HK-2 (cell line): ENCODE results near the gene RDH11.
A peak's percentile ranks its signal among the peaks of the same experiment; 100 is the strongest.
"Not testable (repeated sequence)": the region's sequence is repeated elsewhere in the genome, so short reads cannot be mapped to it uniquely, and the experiment has no call there.

Experiments
- DNase-seq: peaks from one replicate; pipeline ENCODE4 v3.0.0-alpha.2; 2018; ENCODE audit not compliant: unreplicated experiment

RDH11 gene

DNA sequence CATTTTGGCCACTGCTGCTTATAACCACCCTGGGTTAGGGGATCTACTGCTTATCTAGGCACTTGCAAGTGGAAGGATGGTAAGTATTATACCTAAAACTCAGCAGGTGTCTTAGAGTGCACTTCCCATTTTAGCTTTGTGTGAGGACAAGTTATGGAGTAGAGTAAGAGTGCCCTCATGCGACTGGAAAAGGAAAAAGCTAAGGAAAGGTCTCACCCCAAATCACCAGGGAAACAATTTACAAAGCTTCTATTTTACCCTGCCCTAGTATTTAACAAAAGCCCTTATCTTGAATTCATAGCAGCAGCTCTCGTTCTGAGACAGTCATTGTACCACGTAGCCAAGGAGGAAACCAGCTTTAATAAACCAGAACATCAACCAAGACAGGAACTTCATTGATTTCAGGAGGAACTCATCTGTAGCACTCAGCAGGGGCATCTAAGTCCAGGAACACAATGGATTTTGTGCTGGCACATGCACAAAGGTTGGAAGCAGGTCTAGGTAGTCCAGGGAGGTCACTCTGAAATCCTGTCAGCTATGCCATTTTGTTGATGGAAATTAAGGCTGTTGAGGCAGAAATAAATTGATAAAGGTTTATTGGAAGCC, 9.0 kb upstream of the RDH11 start:
- DNase-seq: no peak

DNA sequence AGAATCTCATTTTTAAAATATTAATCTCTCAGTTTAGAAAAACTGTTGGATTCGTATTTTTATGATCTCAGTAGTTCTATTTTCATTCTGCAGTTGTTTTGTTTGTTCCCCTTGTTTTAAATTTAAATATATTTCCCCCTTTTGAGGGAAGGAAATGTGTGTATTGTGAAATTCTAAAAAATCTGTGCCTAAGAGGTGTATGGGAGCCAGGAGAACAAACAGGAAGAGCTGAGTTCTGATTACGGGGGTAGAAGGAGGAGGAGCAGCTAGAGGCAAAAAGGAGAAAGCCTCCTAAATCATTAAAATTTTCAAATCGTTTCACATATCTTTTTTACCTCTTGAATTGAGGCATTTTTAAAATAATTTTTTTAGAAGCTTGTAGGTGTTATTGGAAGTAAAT, 8.4 kb upstream of the RDH11 start:
- no peak for DNase-seq

DNA sequence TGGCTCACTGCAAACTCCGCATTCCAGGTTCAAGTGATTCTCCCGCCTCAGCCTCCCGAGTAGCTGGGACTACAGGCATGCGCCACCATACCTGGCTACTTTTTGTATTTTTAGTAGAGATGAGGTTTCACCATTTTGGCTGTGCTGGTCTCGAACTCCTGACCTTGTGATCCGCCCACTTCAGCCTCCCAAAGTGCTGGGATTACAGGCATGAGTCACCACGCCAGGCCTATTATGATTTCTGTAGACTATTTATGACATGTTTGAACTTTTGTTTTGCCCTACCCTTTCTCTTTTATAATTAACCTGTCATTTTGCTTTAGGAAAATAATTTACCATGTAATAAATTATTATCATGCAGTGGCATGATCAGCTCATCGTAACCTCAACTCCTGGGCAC, 5.9 kb upstream of the RDH11 start, which contains the start of gene RDH12:
Gene RDH12 (plus strand): TSS at position 395 of the 400 bp plus-strand sequence. CDS start 20,757 bp downstream, outside the sequence.
- not testable (repeated sequence) for DNase-seq

DNA sequence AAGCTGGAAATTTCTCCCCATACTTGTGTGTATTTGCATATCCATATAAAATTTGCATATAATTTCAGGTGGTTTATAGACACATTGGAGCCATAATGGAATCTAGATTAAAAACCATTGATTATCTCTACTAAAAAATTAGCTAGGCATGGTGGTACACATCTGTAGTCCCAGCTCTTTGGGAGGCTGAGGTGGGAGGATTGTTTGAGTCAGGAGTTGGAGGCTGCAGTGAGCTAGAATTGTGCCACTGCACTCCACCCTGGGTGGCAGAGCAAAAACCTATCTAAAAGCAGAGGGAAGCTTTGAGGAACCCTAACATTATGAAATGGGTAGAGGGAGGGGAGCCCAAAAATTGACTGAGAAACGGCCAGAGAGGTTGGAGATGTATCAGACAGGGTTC, 2.6 kb upstream of the RDH11 start:
- DNase-seq: no peak

DNA sequence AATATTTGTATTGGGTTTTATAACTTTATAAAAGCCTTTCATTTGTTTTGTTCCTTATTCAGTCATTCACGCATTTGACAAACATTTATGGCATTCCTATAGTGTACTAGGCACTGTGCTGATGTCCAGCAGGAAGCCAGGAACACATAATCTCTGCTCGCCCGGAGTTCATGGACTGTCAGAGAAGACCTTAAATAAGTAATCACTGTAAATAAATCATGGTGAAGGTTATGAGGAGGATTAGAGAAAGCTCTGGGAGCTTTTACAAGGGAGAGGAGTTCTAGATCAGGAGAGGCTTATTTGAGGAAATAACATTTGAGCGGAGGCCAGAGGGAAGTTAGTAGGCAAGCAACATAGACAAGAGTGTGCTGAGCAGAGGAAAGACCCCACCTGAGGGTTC, 1.4 kb upstream of the RDH11 start:
- no peak for DNase-seq

DNA sequence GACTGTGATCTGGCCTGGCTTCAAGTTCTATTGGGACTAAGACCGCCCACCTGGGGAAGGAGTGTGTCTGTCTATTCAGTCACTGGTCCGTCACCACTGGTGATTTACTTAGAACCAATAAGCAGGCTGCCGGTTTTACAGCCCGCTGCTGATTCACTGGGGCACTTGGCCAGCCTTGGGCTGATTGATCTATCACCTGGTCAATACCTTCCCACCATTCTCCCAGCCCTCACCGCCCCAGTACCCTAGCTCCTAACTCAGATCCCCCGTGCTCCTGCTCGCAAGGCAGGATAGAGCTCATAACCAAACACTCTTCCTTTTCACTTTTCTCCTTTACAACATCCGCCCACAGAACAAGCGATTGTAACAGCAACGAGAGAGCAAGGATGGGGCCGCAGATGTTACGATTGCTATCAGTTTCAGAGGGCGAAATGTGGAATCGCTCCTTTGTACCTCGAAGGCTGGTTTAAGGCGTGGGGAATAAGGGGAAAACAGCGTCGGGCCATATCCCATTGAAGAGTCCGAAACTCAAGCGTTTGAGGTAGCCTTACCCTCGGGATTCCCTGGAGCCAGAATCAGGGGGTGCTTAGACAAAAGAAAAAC, 672 bp downstream of the RDH11 start:
- DNase-seq: peak; percentile 84

DNA sequence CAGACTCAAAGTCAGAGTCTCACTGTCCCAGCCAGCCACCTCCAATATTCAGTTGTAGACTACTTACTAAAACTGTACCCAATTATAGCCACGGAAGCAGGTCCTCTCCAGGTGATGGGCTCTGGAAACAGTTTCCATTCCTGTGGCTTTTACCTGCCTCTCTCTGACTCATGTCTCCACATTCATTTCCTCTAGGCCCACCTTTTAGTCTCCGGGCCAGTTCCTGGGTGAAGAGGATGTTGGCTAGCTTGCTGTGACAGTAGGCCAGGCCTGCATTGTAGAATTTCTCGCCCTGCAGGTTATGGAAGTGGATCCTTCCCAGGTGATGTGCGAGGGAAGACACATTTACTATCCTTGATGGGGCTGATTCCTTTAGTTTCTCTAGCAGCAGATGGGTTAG, 5.6 kb downstream of the RDH11 start:
- DNase-seq: no peak

DNA sequence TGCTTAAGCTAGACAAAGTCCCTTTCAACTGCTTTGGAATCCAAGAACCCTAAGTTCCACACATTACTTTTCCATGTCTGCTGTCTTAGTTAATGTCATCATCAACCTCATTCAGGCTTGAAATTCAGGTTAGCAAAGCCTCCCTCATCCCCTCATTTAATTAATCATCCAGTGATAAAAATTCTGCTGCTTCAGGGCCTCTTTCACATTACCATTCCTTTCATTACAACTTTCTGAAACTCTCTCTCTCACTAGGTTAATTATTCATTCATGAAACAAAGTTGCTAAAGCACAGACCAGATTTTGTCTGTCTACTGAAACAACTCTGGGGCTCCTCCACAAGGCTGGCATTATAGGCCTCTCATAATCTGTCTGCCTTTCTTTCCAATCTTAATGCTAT, 11.7 kb downstream of the RDH11 start:
- DNase-seq: no peak

DNA sequence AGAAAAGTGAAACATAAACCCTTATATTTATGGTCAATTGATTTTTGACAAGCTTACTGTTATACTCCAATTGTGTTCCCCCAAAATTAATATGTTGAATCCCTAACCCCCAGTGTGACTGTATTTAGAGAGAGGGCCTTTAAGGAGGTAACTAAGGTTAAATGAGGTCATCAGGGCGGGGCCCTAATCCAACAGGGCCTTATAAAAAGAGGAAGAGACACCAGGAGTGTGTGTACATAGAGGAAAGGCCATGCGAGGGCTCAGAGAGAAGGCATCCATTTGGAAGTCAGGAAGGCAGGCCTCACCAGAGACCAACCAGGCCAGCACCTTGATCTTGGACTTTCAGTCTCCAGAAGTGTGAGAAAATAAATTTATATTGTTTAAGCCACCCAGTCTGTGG, 14.6 kb downstream of the RDH11 start:
- no peak for DNase-seq

DNA sequence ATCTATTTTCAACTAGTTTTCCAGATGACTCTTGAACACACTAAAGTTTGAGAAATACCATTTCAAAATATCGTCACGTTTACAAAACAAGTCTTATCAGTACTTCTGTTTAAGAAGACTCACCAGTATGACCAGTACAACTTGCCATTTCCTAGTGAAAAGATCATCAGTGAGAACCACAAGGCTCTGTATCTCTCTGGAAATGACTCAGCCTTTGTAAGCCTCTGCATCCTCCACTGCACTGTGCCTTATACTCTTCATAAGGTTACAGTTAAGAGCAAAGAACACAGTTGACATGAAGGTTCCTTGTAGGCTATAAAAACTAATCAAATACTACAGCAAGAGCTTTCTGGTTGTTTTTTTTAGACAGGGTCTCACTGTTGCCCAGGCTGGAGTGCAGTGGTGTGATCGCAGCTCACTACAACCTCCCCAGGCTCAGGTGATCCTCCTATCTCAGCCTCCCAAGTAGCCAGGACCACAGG, 15.4 kb downstream of the RDH11 start:
- no peak for DNase-seq

DNA sequence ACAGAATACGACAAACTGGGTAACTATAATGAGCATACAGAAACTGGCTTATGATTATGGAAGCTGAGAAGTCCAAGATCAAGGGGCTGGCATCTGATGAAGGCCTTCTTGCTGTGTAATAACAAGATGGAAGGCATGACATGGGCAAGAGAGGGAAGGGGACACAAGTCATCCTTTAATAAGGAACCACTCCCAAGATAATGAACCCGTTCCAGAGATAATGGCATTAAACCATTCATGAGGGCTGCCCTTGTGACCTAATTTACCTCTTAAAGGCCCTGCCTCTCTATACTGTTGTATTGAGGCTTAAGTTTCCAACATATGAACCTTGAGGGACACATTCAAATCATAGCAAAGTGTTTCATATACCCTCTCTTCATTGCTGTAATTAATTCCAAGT, 16.6 kb downstream of the RDH11 start:
- no peak for DNase-seq

DNA sequence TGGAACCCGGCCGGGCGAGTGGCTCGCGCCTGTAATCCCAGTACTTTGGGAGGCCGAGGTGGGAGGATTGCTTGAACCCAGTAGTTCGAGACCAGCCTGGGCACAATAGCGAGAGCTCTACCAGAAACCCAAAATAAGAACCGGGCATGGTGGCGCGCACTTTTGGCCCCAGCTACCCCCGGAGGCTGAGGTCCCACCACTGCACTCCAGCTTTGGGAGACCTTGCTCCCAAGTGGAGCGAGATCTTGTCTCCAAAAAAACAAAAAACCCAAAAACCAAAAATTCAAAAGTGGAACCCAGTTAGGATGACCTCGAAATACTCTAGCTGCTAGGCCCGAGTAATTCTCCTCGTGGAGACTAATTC, 20.4 kb downstream of the RDH11 start:
- peak; percentile 5 for DNase-seq

DNA sequence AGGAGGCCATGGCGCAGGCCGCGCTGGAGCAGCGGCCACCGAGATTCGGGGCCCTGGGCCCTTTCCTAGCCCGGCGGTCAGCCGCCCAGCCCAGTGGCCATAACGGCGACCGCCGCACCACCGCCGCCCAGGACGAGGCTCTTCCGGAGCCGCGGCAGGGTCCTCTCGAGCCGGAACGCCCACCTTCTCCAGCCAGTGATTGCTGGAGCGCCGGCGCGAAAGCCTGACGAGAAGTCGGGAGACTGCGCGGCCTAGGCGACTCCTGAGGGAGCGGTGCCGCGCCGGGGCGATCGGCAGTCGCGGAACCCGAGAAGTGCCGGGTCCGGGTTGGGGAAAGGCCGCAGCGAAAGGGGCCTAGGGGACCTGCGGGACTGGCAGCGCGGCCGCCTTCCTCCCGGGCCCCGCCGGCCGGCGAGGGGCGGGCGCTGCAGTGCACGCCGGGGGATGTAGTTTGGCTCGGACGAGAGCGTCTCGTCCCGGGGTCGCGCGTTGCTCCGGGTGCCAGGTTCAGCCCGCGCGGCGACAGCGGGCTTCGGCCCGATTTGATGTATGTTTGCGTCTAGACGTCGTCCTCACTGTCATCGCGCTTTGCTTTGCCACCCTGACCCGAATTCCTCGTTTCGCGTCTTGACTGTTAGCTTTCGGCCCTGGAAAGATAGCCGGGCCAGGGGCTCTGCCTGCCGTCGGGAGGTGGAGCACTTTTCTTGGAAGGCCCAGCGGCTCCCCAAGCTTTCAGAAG, 20.9 kb downstream of the RDH11 start, which contains the start of gene VTI1B:
Gene VTI1B (minus strand): TSS at position 153 of the 739 bp plus-strand sequence. CDS start 143 bp downstream, at position 10.
- DNase-seq: peak; percentile 80

DNA sequence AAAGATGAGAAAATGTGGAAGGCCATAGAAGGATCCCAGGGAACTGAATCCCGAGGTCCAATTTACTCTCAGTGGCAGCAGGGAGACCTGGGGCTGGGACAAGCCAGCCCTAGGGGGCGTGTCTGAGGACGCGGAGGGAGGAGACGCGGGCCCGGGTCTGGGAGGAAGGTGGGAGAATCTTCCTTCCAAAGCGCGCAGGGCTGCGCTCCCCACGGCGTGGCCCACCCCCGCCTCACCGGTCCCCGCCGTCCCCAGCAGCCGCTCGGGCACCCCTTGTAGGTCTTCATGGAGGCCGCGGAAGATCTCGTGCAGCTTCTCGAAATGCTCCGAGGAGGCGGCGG, 21.5 kb downstream of the RDH11 start:
- peak; percentile 72 for DNase-seq

DNA sequence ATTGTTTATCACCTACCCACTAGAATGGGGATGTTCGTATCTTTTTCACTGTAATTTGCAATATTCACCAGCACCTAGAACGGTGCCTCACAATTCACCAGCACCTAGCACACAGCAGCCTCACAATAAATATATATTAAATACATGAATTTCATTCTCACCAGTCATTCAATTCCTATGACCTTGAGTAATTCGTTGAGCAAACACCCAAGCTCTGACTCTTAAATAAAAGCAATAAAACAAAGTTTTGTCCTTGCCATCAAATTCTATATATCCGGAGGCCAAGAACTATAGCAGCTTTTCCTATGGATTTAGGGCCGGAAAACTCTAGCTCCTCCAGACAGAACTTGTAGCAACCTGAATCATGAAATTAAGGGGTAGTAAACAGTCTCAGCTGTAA, 22.1 kb downstream of the RDH11 start:
- no peak for DNase-seq

DNA sequence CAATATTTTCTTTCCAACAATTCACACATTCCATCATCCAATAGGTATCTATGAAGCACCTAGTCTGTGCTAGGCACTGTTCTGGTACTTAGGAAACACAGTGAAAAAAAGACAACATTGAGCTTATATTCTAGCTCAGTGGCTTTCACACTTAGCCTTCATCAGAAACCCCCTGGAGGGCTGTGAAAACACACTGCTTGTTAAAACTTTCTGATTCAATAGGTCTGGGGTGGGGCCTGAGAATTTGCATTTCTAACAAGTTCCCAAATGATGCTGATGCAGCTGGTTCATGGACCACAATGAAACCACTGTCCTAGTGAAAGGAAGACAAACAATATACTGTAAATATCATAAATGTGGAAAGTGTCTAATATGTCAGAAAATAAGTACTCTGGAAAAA, 27.0 kb downstream of the RDH11 start:
- no peak for DNase-seq

DNA sequence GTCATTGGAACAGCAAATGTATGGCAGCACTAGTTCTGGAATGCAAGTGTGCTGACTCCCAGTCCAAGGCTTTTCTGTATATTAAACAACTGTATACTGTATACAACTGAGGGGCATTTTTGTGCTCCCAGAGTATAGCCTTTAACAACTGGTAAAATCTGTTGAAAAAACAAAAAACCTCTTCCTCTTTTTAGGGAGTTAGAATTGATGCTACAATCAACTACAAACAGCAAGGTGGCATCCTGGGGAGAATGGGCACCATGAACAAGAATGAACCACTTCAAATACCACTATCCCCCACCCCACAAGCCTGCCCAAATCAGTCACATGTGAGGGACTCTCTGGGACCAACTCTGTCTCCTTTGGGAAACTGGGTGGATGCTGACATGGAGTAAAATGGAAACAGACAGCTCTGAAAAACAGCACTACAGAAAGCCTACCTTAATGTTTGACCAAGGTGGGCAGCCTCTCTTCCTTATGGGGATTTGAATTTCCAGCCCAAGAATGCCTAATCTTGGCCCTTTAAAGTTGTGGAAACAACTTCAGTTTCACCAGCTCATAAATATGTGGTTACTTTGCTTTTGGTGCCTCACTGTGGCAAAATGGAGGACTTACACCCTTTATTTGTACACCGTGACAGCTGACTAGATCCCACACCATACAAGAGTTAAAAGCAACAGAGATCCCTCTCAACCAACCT, 28.7 kb downstream of the RDH11 start:
- no peak for DNase-seq

DNA sequence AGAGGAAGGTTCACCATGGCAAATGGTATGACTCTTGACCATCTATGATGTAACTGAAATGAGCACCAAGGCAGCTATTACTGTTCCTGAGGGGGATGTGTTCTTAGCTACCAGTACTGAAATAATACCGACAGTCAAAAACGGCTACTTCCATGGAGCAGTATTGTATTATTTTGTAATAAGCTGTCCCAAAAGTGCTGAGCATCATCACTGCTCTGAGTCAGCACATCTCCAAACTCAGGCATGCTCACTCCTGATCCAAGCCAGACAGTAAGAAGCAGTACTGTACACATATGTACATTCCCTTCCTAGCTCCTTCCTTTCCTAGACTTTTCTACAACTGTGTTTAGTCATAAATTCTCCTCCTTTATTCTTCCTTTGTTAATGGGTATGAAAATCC, 29.7 kb downstream of the RDH11 start:
- DNase-seq: no peak

DNA sequence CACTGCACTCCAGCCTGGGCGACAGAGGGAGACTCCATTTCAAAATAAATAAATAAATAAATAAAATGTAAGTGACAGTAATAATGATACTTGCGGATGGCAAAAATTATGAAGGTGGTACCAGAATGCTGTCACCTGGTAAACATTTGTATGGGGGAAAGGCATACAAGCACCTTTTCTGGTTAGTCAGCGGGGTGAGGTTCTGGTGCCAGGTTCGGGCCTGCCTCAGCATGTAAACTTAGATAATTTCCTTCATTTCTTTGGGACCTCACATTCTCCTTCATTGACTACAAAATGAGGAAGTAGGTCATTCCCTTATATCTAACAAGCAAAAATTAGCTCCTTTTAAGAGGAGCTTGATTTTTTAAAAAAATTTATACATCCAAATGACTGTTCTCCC, 31.9 kb downstream of the RDH11 start:
- no peak for DNase-seq

DNA sequence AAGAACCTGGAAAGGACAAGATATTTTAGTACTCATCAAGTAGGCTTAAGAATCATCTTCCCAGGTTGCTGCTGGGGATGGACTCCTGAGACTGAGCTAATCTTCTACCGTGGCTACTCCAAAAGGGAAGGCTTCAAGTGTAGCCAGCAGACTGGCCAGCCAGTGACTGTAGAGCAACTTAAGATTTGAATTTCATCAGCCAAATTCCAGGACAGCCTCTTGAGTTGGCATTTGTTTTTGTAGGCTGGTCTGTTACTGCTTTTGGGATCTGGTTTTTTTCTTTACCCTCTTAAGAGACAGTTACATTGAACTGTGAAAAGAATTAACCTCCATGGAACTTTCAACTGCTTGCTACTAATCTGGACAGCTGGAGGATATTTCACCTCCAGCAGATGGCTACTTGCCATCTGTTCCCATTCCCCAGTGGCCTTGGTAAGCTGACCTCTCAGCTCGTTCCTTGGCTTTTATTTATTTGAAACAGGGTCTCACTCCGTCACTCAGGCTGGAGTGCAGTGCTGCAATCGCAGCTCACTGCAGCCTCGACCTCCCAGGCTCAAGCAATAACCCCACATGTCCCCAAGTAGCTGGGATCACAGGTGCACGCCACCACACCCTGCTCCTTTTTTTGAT, 41.8 kb downstream of the RDH11 start:
- no peak for DNase-seq

DNA sequence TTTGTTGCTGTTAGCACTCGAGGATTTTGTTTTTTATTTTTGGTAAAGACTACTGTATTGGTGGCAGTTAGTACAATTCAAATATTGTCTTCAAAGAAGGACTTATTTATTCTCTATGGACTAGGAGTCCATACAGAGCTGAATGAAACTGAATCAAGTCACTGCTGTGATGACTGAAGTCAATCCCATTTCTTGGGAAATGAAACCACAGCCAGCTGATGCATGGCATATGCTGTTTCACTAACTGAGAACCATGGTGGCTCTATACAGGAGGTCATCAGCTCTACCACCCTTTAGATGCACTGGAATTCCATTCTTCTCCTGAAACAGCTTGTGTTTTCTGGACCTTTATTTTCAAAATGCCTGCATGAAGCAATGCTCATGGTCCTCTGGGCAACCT, 43.4 kb downstream of the RDH11 start:
- no peak for DNase-seq

DNA sequence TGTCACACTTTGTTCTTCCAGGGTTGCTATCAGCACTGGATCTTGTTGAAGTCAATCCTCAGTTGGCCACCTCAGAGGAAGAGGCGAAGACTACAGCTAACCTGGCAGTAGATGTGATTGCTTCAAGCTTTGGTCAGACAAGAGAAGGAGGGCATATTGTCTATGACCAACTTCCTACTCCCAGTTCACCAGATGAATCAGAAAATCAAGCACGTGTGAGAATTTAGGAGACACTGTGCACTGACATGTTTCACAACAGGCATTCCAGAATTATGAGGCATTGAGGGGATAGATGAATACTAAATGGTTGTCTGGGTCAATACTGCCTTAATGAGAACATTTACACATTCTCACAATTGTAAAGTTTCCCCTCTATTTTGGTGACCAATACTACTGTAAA, 44.9 kb downstream of the RDH11 start:
- no peak for DNase-seq
